ENCODE measurements around the gene MAPK10. TPM values are rescaled to one million over a fixed set of nuclear protein-coding genes. Genes with fewer than 3 reads are reported as not detected.

Gene MAPK10
- total RNA-seq, 1 donor from 2014 or later = 30.7 TPM

DNA sequence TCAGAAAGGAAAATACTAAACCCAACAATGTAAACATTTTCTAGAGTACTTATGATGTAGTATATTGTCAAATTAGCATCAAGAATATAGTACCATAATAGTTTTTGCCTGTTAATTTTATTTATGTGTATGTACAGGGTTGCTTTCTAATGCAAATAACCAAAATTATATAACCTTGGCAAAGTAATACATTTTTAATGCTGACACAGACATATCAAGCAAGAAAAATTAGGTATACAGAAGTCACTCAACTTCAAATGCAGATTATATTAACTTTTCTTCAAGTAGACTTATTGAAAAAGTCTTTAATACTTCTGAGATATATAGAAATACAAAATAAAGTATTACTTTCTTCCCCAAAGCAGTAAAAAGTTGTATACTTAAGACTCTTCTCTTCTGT, 44.3 kb downstream of the MAPK10 start:
- Histone ChIP-seq H3K27me3 (ENCODE audit: low read depth) (no peaks in the 10 kb centered on the region), H3K4me1 (no peaks in the 10 kb centered on the region), H3K27ac (no peak overlapping the region), H3K36me3 (no peaks in the 10 kb centered on the region), H3K4me3 (no peak overlapping the region), H3K9me3 (no peaks in the 10 kb centered on the region)
- ATAC-seq = no peak
- DNase-seq = no peak
- intact Hi-C loops (cut with DNase I) = no loop called here
- TF ChIP-seq, protein P1, sequence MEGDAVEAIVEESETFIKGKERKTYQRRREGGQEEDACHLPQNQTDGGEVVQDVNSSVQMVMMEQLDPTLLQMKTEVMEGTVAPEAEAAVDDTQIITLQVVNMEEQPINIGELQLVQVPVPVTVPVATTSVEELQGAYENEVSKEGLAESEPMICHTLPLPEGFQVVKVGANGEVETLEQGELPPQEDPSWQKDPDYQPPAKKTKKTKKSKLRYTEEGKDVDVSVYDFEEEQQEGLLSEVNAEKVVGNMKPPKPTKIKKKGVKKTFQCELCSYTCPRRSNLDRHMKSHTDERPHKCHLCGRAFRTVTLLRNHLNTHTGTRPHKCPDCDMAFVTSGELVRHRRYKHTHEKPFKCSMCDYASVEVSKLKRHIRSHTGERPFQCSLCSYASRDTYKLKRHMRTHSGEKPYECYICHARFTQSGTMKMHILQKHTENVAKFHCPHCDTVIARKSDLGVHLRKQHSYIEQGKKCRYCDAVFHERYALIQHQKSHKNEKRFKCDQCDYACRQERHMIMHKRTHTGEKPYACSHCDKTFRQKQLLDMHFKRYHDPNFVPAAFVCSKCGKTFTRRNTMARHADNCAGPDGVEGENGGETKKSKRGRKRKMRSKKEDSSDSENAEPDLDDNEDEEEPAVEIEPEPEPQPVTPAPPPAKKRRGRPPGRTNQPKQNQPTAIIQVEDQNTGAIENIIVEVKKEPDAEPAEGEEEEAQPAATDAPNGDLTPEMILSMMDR (IDR thresholded peaks at IDR 0.05) = no peak

DNA sequence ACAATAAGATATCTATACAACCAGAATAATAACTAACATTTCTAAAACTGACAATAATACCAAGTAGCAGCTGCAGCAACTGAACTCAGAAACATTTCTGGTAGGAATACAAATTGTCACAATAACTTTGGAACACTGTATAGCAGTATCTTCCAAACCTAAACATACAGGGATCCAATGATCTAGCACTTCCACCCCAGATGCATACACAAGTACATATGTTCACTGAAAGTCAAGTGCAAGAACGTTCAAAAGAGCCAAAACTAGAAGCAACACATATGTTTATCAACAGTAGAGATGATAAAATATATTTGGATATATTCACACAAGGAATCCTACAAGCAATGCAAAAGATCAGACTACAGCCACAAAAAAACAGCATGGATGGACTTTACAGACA, 46.2 kb downstream of the MAPK10 start:
- Histone ChIP-seq H3K36me3 (no peaks in the 10 kb centered on the region), H3K9me3 (no peaks in the 10 kb centered on the region), H3K4me3 (no peak overlapping the region), H3K27me3 (ENCODE audit: low read depth) (no peaks in the 10 kb centered on the region), H3K27ac (no peak overlapping the region), H3K4me1 (no peaks in the 10 kb centered on the region)
- intact Hi-C loops (cut with DNase I) = no loop called here
- ATAC-seq (no peak), DNase-seq (no peak)
- TF ChIP-seq, protein P1 (IDR thresholded peaks at IDR 0.05) = no peak

DNA sequence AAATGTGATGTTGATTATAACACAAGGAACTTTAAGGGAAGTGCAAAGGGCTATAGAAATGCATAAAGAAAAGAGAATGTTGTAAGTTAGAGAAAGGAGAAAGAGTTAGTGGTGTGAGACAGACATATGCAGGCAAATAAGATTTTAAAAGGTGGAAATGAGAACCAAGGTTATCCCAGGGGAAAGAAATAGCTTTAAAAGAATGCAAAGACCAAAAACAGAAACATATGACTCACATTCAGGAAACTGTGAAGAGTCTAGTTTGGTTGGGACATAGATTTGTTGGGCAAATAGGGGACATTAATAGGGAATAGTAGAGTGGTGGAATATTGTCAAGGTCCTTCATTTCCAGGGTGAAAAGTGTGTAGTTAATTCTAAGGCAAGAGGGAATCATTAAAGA, 52.4 kb downstream of the MAPK10 start:
- Histone ChIP-seq H3K27me3 (ENCODE audit: low read depth) (no peaks in the 10 kb centered on the region), H3K36me3 (no peaks in the 10 kb centered on the region), H3K27ac (no peak overlapping the region), H3K4me3 (no peak overlapping the region), H3K9me3 (peaks cover 3% of the 10 kb centered on the region), H3K4me1 (no peaks in the 10 kb centered on the region)
- TF ChIP-seq, protein P1 (IDR thresholded peaks at IDR 0.05) = no peak
- ATAC-seq = no peak
- no peak for DNase-seq
- intact Hi-C loops (cut with DNase I) = no loop called here

DNA sequence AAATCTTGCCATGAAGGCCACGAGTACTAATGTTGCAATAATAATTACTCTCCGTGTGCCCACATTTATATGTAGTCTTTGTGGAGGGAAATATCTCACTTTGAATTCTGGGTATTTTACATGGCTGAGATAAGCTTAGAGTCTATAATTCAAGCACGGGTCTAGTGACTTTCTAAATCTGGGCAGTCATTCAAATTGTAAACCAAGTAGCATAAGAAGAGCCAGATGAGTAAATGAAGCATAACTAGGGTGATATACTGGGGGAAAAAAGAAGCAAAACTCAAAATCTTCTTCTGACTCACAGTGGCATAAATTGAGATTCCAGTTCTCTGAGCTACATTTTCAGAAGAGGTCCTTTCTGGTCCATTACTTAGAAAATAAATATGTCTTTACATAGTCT, 53.0 kb downstream of the MAPK10 start:
- Histone ChIP-seq H3K36me3 (no peaks in the 10 kb centered on the region), H3K9me3 (peaks cover 3% of the 10 kb centered on the region), H3K27ac (no peak overlapping the region), H3K4me3 (no peak overlapping the region), H3K4me1 (no peaks in the 10 kb centered on the region), H3K27me3 (ENCODE audit: low read depth) (no peaks in the 10 kb centered on the region)
- ATAC-seq (no peak), DNase-seq (no peak)
- intact Hi-C loops (cut with DNase I) = no loop called here
- TF ChIP-seq, protein P1 (IDR thresholded peaks at IDR 0.05) = no peak

DNA sequence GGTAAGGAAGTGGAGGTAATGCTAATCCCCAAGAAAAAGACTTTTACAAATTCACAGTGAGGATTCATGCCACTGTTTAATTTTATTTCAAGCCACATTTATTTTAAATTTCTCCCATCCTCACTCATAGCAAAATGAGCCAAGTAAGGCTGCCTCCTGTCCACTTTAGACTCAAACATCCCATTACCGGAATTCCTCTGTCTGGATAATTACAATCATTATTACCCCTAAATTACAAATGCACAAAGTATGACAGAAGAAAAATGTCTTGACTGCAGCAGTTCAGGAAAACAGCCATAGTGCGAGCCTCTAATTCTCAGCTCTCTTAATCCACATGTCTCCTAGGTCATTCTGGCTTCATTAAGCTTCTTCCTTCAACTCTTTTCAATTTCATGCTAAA, 57.0 kb downstream of the MAPK10 start:
- intact Hi-C loops (cut with DNase I) = no loop called here
- H3K4me1 ChIP-seq = no peaks in the 10 kb centered on the region
- no peak for ATAC-seq
- H3K36me3 ChIP-seq = no peaks in the 10 kb centered on the region
- TF ChIP-seq, protein P1 (IDR thresholded peaks at IDR 0.05) = no peak
- no peak for DNase-seq
- H3K27ac ChIP-seq = no peak overlapping the region
- H3K9me3 ChIP-seq = peaks cover 3% of the 10 kb centered on the region
- no peaks in the 10 kb centered on the region for H3K27me3 ChIP-seq (ENCODE audit: low read depth)
- no peak overlapping the region for H3K4me3 ChIP-seq

DNA sequence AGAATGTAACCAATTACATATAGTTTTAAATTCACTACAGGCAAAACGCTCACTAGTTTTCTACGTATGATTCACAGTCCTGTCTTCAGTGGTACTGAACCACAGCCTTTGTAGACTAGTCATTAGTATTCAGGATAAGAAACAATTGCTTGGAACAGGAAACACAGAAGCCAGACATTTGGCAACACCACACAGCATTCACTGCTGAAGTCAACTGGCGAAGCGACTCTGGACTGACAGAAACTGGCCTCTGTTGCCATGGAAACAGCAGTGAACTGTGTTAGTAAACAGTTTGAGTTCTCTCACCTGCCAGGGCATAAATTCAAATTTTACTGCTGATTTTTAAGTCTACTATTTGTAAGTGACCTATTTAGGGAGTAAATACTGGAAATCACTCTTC, 57.6 kb downstream of the MAPK10 start:
- no peak for DNase-seq
- Histone ChIP-seq H3K4me3 (no peak overlapping the region), H3K9me3 (peaks cover 3% of the 10 kb centered on the region), H3K36me3 (no peaks in the 10 kb centered on the region), H3K27me3 (ENCODE audit: low read depth) (no peaks in the 10 kb centered on the region), H3K4me1 (no peaks in the 10 kb centered on the region), H3K27ac (no peak overlapping the region)
- ATAC-seq = no peak
- intact Hi-C loops (cut with DNase I) = no loop called here
- TF ChIP-seq, protein P1 (IDR thresholded peaks at IDR 0.05) = no peak
